Liver (tissue), 2 donors: ENCODE measurements around the gene PCID2.

ENCODE experiments used
- CTCF ChIP-seq: fragments of 150-350 bp; IDR thresholded peaks from 2 replicates; pipeline ENCODE4 v1.5.1; 2017; ENCODE audit warnings: improper control_type of control experiment, low read depth, low read length; ENCODE audit not compliant: missing input control
- YY1 ChIP-seq: IDR thresholded peaks from 2 replicates; pipeline ENCODE4 v1.6.1; 2016; ENCODE audit warnings: antibody characterized with exemption, mild to moderate bottlenecking
- donor health status: healthy.

- no peak for TF ChIP-seq CTCF
- no peak for TF ChIP-seq YY1
These were observed 38.0 kb downstream of the PCID2 start for GRCh38 chr13:113170511-113170910.
